Left renal cortex interstitium (tissue), 4 donors: ENCODE measurements around the gene SCAPER. TPM values are rescaled to one million over a fixed set of nuclear protein-coding genes. Genes with fewer than 3 reads are reported as not detected.

Experiments
- DNase-seq, 4 donors: peaks; one replicate each; pipeline ENCODE4 v3.0.0-alpha.2; 2013; ENCODE audit warnings: low read depth in 4 of 4, low spot score in 2 of 4, missing footprints in 1 of 4
- polyA plus RNA-seq, 4 donors: library from polyadenylated mRNA; unstranded; fragments of 120-200 nt; gene quantifications; one replicate each; pipeline ENCODE4 v1.2.1, GENCODE V29; 2013; ENCODE audit not compliant: insufficient read length in 4 of 4

Gene SCAPER
- polyA plus RNA-seq, 4 donors, result 19.7 to 26.0 (median 22.9) TPM

- DNase-seq, result no peak
Measured at GRCh38 chr15:76684002-76684401, 221.1 kb downstream of the SCAPER start.

GRCh38 chr15:76682833-76683232, 222.3 kb downstream of the SCAPER start:
- no peak for DNase-seq

- no peak for DNase-seq
Measured at GRCh38 chr15:76682259-76682658, 222.9 kb downstream of the SCAPER start.

- no peak for DNase-seq
Measured at GRCh38 chr15:76678766-76679165, 226.4 kb downstream of the SCAPER start.

- no peak for DNase-seq
Measured at GRCh38 chr15:76674883-76675282, 230.3 kb downstream of the SCAPER start.

GRCh38 chr15:76669521-76670207, 235.5 kb downstream of the SCAPER start:
- no peak for DNase-seq

GRCh38 chr15:76668900-76669299, 236.2 kb downstream of the SCAPER start:
- DNase-seq, result no peak

GRCh38 chr15:76667943-76668715, 237.0 kb downstream of the SCAPER start:
- DNase-seq, result no peak

GRCh38 chr15:76664895-76665294, 240.2 kb downstream of the SCAPER start:
- DNase-seq, result no peak

GRCh38 chr15:76664411-76664810, 240.7 kb downstream of the SCAPER start:
- DNase-seq, result no peak

- no peak for DNase-seq
Measured at GRCh38 chr15:76663529-76663928, 241.6 kb downstream of the SCAPER start.

GRCh38 chr15:76648732-76649444, 256.3 kb downstream of the SCAPER start:
- DNase-seq, result no peak

- DNase-seq, result no peak
Measured at GRCh38 chr15:76647612-76648011, 257.5 kb downstream of the SCAPER start.

GRCh38 chr15:76644646-76645045, 260.5 kb downstream of the SCAPER start:
- no peak for DNase-seq

- DNase-seq, result no peak
Measured at GRCh38 chr15:76642671-76643070, 262.5 kb downstream of the SCAPER start.

GRCh38 chr15:76637166-76637565, 268.0 kb downstream of the SCAPER start:
- DNase-seq, result no peak

- no peak for DNase-seq
Measured at GRCh38 chr15:76636059-76636458, 269.1 kb downstream of the SCAPER start.

- no peak for DNase-seq
Measured at GRCh38 chr15:76626611-76627010, 278.5 kb downstream of the SCAPER start.

GRCh38 chr15:76625267-76625666, 279.9 kb downstream of the SCAPER start:
- no peak for DNase-seq

GRCh38 chr15:76614725-76615124, 290.4 kb downstream of the SCAPER start:
- DNase-seq, result no peak
